ENCODE data around the gene PHACTR3. TPM values are rescaled to one million over a fixed set of nuclear protein-coding genes. Genes with fewer than 3 reads are reported as not detected.

Gene PHACTR3
- total and polyA plus RNA-seq, 2 of the 8 experiments (the other 6 are each of a cell fraction or from before 2014, with no cell fraction given) = 0.05 to 0.13 TPM

DNA sequence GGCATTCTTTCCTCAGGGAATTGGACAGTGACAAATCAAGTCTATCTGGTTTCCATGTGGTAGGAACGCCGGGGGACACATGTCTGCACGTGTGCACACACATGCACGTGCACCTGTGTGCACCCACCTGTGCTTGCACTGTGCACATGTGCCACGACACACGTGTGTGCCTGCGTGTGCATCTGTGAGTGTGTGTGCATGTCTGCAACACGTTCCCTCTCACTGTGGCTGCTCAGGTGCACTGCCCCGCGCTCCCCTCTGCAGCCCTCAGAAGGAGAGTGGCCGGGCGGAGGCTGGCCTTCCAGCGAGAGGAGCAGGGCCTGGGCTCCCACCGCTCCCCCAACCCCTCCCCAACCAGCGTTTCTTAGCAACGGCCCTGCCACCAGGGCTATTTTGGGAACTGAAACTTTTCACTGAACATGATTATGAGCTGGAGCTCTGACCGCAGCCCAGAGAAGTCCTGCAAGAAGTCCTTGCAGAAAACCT lies 147.8 kb downstream of the PHACTR3 start:
- Histone ChIP-seq H2BK15ac (ENCODE audit: low read length) (no peak overlapping the region), H4K91ac (replicated peaks; ENCODE audit: insufficient read length, low read length) (no peak overlapping the region), H3K79me2 (ENCODE audit: control insufficient read depth in 1 of 2, insufficient read depth in 2 of 2, low read length in 2 of 2) (no peaks in the 10 kb centered on the region), H3K23me2 (ENCODE audit: low read depth, low read length) (no peaks in the 10 kb centered on the region), H3K4me1 (replicated peaks in 1 of 4; ENCODE audit: control insufficient read depth in 3 of 4, insufficient read depth in 4 of 4, low read length in 3 of 4) (no peaks in the 10 kb centered on the region), H2BK20ac (ENCODE audit: low read length) (no peak overlapping the region), H3K27ac (ENCODE audit: low read depth, low read length) (no peak overlapping the region), H2AK5ac (ENCODE audit: low read depth, low read length) (no peak overlapping the region), H3K4me2 (ENCODE audit: insufficient read depth in 1 of 2, low read depth in 2 of 2, low read length in 2 of 2) (no peak overlapping the region), H3K56ac (replicated peaks; ENCODE audit: insufficient read length, low read depth, low read length) (no peak overlapping the region), H2BK12ac (ENCODE audit: low read depth, low read length) (no peak overlapping the region), H2BK120ac (replicated peaks; ENCODE audit: low read depth, low read length) (no peak overlapping the region), H4K20me1 (replicated peaks in 1 of 2; ENCODE audit: control insufficient read depth in 1 of 2, insufficient read depth in 2 of 2, low read length in 2 of 2) (no peaks in the 10 kb centered on the region), H4K8ac (ENCODE audit: extremely low read depth, insufficient read depth, low read length) (no peak overlapping the region), H4K5ac (ENCODE audit: insufficient read length, low read depth, low read length) (no peak overlapping the region), H2BK5ac (ENCODE audit: low read depth, low read length) (no peak overlapping the region), H3K4me3 (ENCODE audit: extremely low read depth in 1 of 4, insufficient read depth in 2 of 4, low read depth in 3 of 4, low read length in 4 of 4) (no peak overlapping the region), H3K9ac (replicated peaks in 1 of 4; ENCODE audit: extremely low read depth in 1 of 4, low read depth in 3 of 4, low read length in 3 of 4) (no peak overlapping the region), H3K36me3 (ENCODE audit: control insufficient read depth in 2 of 4, insufficient read depth in 4 of 4, low read length in 3 of 4) (no peaks in the 10 kb centered on the region), H3K23ac (ENCODE audit: insufficient read length) (no peak overlapping the region), H2AFZ (ENCODE audit: low read length) (no peak overlapping the region), H3K18ac (ENCODE audit: extremely low read depth, low read length) (no peak overlapping the region), H3K4ac (replicated peaks; ENCODE audit: insufficient read length, low read depth, low read length) (no peak overlapping the region), H3K9me3 (ENCODE audit: insufficient read depth in 2 of 2, low read depth in 1 of 2, low read length in 1 of 2) (peaks cover 81 to 94% of the 10 kb centered on the region in 2 experiments), H3K14ac (ENCODE audit: insufficient read length) (no peak overlapping the region), H3K79me1 (ENCODE audit: low read depth, low read length) (no peaks in the 10 kb centered on the region), H3K27me3 (replicated peaks in 1 of 4; ENCODE audit: control insufficient read depth in 3 of 4, extremely low read depth in 1 of 4, insufficient read depth in 3 of 4, low read length in 3 of 4) (no peaks in the 10 kb centered on the region; a peak in 1 of 7 replicates)
- DNase-seq (ENCODE audit: low read depth in 1 of 2, low spot score in 2 of 2) = no peak
- ChIA-PET POLR2A (ENCODE audit: partially characterized antibody) (no interaction called here), CTCF (ENCODE audit: partially characterized antibody) (no interaction called here)
- 74% methylated on average over 17 of the region's 17 CpGs; no CpG with 5 or more reads in 1 of the 2 experiments for WGBS, 2 experiments (ENCODE audit: extremely low coverage in 1 of 2, insufficient coverage in 1 of 2, insufficient read length in 1 of 2, insufficient replicate concordance in 2 of 2, low coverage in 1 of 2, low lambda C conversion rate in 2 of 2, missing lambda C conversion rate in 1 of 2)
- FAIRE-seq = no peak
- TF ChIP-seq CBX5 (IDR thresholded peaks at IDR 0.05; ENCODE audit: low read depth, low read length) (no peak), JUN (IDR thresholded peaks at IDR 0.05; ENCODE audit: low read depth, low read length) (no peak), RNF2 (IDR thresholded peaks at IDR 0.05; ENCODE audit: borderline replicate concordance, low read depth, low read length, missing control alignments, poor library complexity, severe bottlenecking) (no peak), CEBPB (IDR thresholded peaks at IDR 0.05; ENCODE audit: low read depth, low read length) (no peak), BACH1 (IDR thresholded peaks at IDR 0.05; ENCODE audit: low read length) (no peak), SP1 (IDR thresholded peaks at IDR 0.05; ENCODE audit: low read depth, low read length) (no peak), SRF (IDR thresholded peaks at IDR 0.05; ENCODE audit: low read depth, low read length) (no peak), RBBP5 (IDR thresholded peaks at IDR 0.05; ENCODE audit: borderline replicate concordance, low read depth, low read length) (no peak), PHF8 (conservative IDR thresholded peaks at IDR 0.05; ENCODE audit: low read depth, low read length) (no peak), POLR2AphosphoS5 (IDR thresholded peaks at IDR 0.05; ENCODE audit: low read depth, low read length) (no peak), NRF1 (IDR thresholded peaks at IDR 0.05; ENCODE audit: low read depth, low read length) (no peak)
